Osteoblast (primary cell): ENCODE results near the gene TRIM33. TPM values are rescaled to one million over a fixed set of nuclear protein-coding genes. Genes with fewer than 3 reads are reported as not detected.

Experiments used
- small RNA-seq: library from RNA; depleted of rRNA; stranded (forward); fragments of <200 nt; gene quantifications from one replicate; pipeline ENCODE3, GENCODE V24; 2012
- total RNA-seq: library from RNA; depleted of rRNA; stranded (reverse); fragments of >200 nt; gene quantifications from 2 replicates; pipeline ENCODE4 v1.2.3, GENCODE V29; 2012

TRIM33 gene
- total RNA-seq, 1 donor: 43.1 TPM

Small RNA genes within 50 kb of the gene (small RNA-seq; reads per million reads assigned to genes)
- gene RF00019: not detected

Other genes starting within 250 kb of the TRIM33 start
- 37.1 and 38.0 TPM in 2 replicates for gene BCAS2, start 70.4 kb upstream of the TRIM33 start, total RNA-seq
- gene DENND2C, start 158.8 kb upstream of the TRIM33 start, total RNA-seq: 8.3 and 8.8 TPM in 2 replicates
- gene AMPD1, start 184.3 kb upstream of the TRIM33 start, total RNA-seq: not detected in 2 replicates
- gene NRAS, start 205.6 kb upstream of the TRIM33 start, total RNA-seq: 62.2 and 67.0 TPM in 2 replicates
- 573 and 599 TPM in 2 replicates for gene CSDE1, start 246.8 kb upstream of the TRIM33 start, total RNA-seq